ENCODE results near the gene EXTL1. TPM values are rescaled to one million over a fixed set of nuclear protein-coding genes. Genes with fewer than 3 reads are reported as not detected.

EXTL1 gene
- total and polyA plus RNA-seq, 10 of the 15 experiments (the other 5 are each of a cell fraction or from before 2014, with no cell fraction given) = not detected

DNA sequence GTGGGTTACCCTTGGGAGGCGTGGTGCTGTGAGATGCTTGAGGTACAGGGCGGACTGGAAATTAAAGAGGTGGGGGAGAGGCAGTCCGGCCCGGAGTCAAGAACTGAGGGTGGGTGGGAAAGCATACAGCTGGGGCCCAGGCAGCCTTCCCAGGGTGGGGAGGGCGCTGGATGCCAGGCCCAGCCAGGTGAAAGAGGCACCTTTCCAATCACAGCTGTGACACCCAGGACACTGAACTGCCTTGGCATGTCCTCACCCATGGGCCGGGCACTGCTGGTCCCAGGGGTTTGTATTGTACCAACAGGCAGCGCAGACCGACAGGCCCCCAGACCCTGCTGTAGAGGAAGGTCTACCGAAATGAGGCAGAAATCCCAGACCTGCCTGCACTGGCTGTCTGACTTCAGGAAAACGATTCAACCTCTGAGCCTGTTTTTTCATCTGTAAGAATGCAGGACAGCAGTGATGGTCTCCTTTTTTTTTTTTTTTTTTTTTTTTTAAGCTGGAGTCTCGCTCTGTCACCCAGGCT is 15.2 kb downstream of the EXTL1 start:
- ATAC-seq (no peak), DNase-seq (ENCODE audit: low read depth, low spot score) (no peak), FAIRE-seq (no peak)
- Histone ChIP-seq H3K9me3 (replicated peaks; ENCODE audit: control insufficient read depth, insufficient read depth, low read length) (0 out of 3 replicates have a peak, but pooled peaks cover 2% of the 10 kb centered on the region), H3K4me3 (no peak overlapping the region), H3K4me2 (ENCODE audit: control insufficient read depth, insufficient read depth) (no peak overlapping the region), H3K9ac (ENCODE audit: control insufficient read depth, insufficient read depth, low read length) (no peak overlapping the region), H3K27me3 (replicated peaks in 1 of 2; ENCODE audit: control insufficient read depth in 2 of 2, insufficient read depth in 2 of 2, low read length in 1 of 2) (peaks cover 0 to 2% of the 10 kb centered on the region in 2 experiments), H3K27ac (ENCODE audit: control insufficient read depth, insufficient read depth) (no peak overlapping the region), H3K36me3 (ENCODE audit: control insufficient read depth in 2 of 2, insufficient read depth in 2 of 2, low read length in 1 of 2) (no peaks in the 10 kb centered on the region), H2AFZ (ENCODE audit: control insufficient read depth, low read depth, low read length) (no peak overlapping the region), H3K4me1 (ENCODE audit: control insufficient read depth, insufficient read depth, low read length) (peaks cover 10% of the 10 kb centered on the region; the same call in 1 of the 2 replicates), H4K20me1 (ENCODE audit: control insufficient read depth, insufficient read depth) (no peaks in the 10 kb centered on the region), H3K79me2 (ENCODE audit: control insufficient read depth, insufficient read depth, low read length) (no peaks in the 10 kb centered on the region)
- TF ChIP-seq ZNF622 (IDR thresholded peaks at IDR 0.05) = no peak
- BruUV-seq (replicated peaks) = no TSS peak
- ChIA-PET POLR2A (interaction anchor here (0.5 to 0.8 kb wide), 4 partner anchors 108 to 542 kb away, joined by 3 to 8 read pairs (median 5); no protein-coding TSS in a partner anchor), RAD21 (ENCODE audit: unreplicated experiment) (interaction anchor here (0.8 to 1.8 kb wide), 4 partner anchors 102 to 380 kb away, joined by 3 to 11 read pairs (median 5); no protein-coding TSS in a partner anchor), SMC1A (ENCODE audit: uncharacterized antibody, unreplicated experiment) (interaction anchor here (0.7 to 0.8 kb wide), 2 partner anchors 108 to 243 kb away, joined by 3 to 4 read pairs; no protein-coding TSS in a partner anchor), CTCF (interaction anchor here (0.6 to 4.2 kb wide), 15 partner anchors 9 to 374 kb away, joined by 3 to 35 read pairs (median 4); partner anchors contain the start of genes CEP85 and ZNF593)
- intact Hi-C loops (cut with micrococcal nuclease; ENCODE audit: unreplicated experiment) (loop anchor here (5.0 kb wide), 2 partner anchors 70 to 110 kb away; no protein-coding TSS in a partner anchor), in situ Hi-C loops (cut with MboI) (no loop called here)
- WGBS (ENCODE audit: insufficient coverage, insufficient replicate concordance, low lambda C conversion rate, missing lambda C conversion rate) = 42% methylated on average over 7 of the region's 11 CpGs

GRCh38 chr1:26037904-26038303 is 16.3 kb downstream of the EXTL1 start:
- DNase-seq (ENCODE audit: low read depth, low spot score) (no peak), FAIRE-seq (no peak), ATAC-seq (no peak)
- Histone ChIP-seq H3K9ac (ENCODE audit: control insufficient read depth, insufficient read depth, low read length) (no peak overlapping the region), H3K27ac (ENCODE audit: control insufficient read depth, insufficient read depth) (no peak overlapping the region), H3K9me3 (replicated peaks; ENCODE audit: control insufficient read depth, insufficient read depth, low read length) (no peaks in the 10 kb centered on the region), H3K36me3 (ENCODE audit: control insufficient read depth in 2 of 2, insufficient read depth in 2 of 2, low read length in 1 of 2) (no peaks in the 10 kb centered on the region), H3K4me1 (ENCODE audit: control insufficient read depth, insufficient read depth, low read length) (peaks cover 10% of the 10 kb centered on the region; the same call in 1 of the 2 replicates), H4K20me1 (ENCODE audit: control insufficient read depth, insufficient read depth) (no peaks in the 10 kb centered on the region), H2AFZ (ENCODE audit: control insufficient read depth, low read depth, low read length) (no peak overlapping the region), H3K4me3 (no peak overlapping the region), H3K27me3 (replicated peaks in 1 of 2; ENCODE audit: control insufficient read depth in 2 of 2, insufficient read depth in 2 of 2, low read length in 1 of 2) (peaks cover 0 to 2% of the 10 kb centered on the region in 2 experiments), H3K4me2 (ENCODE audit: control insufficient read depth, insufficient read depth) (no peak overlapping the region), H3K79me2 (ENCODE audit: control insufficient read depth, insufficient read depth, low read length) (no peaks in the 10 kb centered on the region)
- ChIA-PET SMC1A (ENCODE audit: uncharacterized antibody, unreplicated experiment) (interaction anchor here (1.0 kb wide), 1 partner anchor 107 kb away, joined by 3 read pairs; no protein-coding TSS in a partner anchor), CTCF (no interaction called here), RAD21 (ENCODE audit: unreplicated experiment) (no interaction called here), POLR2A (no interaction called here)
- intact Hi-C loops (cut with micrococcal nuclease; ENCODE audit: unreplicated experiment) (loop anchor here (5.0 kb wide), 2 partner anchors 69 to 109 kb away; no protein-coding TSS in a partner anchor), in situ Hi-C loops (cut with MboI) (no loop called here)
- BruUV-seq (replicated peaks) = no TSS peak
- WGBS (ENCODE audit: insufficient coverage, insufficient replicate concordance, low lambda C conversion rate, missing lambda C conversion rate) = 37% methylated on average over 6 of the region's 6 CpGs
- TF ChIP-seq REST (IDR thresholded peaks at IDR 0.05; ENCODE audit: low read depth, low read length) (no peak), KLF5 (IDR thresholded peaks at IDR 0.05; ENCODE audit: partially characterized antibody) (no peak), ZNF687 (IDR thresholded peaks at IDR 0.05) (no peak), FOXK2 (IDR thresholded peaks at IDR 0.05) (no peak), GATAD2B (conservative IDR thresholded peaks at IDR 0.05; ENCODE audit: low read depth) (no peak)
- TF ChIP-seq, protein P1, sequence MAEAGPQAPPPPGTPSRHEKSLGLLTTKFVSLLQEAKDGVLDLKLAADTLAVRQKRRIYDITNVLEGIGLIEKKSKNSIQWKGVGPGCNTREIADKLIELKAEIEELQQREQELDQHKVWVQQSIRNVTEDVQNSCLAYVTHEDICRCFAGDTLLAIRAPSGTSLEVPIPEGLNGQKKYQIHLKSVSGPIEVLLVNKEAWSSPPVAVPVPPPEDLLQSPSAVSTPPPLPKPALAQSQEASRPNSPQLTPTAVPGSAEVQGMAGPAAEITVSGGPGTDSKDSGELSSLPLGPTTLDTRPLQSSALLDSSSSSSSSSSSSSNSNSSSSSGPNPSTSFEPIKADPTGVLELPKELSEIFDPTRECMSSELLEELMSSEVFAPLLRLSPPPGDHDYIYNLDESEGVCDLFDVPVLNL (IDR thresholded peaks at IDR 0.05; ENCODE audit: low read depth, low read length) = no peak

All from GM12878 (cell line).